HG03103 (cell line): ENCODE measurements around the gene CASQ1.

Experiments
- ATAC-seq: cut with Tn5 transposase; IDR thresholded peaks from one replicate; pipeline ENCODE4 v1.9.1; 2021; ENCODE audit warnings: low read depth; ENCODE audit not compliant: unreplicated experiment

Gene CASQ1

DNA sequence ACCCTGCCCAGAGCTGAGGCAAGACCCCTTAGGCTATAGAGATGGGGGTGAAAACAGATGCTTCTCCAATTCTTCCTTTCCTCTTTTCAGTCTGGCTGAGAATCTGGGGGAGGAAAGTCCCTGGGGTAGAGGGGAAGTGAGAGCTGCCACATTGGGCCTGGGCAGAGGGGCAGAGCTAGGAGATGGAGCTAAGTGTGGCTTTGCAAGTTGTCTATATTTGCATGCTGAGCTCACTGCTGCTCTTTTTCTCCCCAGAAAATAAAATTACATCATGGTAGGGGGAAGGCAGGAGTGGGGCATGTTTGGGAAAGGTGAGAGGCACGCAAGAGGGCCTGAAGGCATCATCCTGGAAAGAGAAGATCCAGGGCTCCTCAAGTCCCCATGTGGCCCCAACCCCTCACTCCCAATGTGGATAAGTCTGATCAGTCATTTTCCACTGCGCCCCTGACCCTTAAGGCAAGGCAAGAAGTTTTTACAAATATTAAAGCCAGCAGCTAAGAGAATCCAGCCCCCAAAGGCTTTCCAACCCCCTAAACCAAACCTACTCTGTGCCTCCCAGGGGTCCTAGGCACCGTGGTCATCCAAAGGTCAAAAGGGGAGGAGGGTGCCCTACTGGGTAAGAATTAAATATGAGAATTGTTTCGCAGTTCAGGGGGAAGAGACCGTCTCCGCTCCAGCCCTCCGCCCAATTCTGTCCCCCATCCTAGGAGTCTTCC, 14.3 kb downstream of the CASQ1 start:
- no peak for ATAC-seq

DNA sequence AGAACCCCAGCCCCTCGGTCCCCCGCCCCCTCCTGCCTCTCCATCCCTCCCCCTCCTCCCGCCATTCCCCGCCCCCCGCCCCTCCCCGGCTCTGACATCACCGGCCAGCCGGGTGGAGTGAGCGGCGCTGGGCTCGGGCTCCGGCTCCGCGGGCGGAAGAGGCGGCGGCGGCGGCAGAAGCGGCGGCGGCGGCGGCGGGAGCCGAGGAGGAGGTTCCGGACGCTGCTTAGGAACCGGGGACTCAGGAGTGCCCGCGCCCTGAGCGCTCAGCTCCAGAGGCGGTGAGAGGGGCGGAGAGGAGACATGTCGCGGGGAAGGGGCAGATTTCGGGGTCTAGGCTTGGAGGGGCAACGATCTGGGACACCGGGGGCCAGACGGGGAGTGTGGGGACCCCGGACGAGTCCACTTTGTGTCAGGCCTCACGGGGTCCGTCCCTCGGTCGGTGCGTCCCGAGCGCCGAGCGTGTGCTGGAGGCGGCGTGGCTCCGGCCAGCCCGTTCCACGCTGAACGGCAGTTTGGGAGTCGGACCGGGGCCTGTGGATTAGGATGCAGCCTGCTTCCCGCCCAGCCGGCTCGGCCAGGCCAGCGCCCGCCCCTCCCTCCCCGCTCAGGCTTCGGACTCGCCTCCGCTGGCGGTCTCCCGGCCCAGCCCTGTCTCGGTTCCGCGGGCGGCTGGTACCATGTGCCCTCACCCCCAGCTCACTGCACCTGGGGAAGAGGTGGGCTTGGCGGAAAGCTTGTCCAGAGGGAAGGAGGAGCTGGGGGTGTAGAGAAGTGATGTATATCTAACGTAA, 15.1 kb downstream of the CASQ1 start, which contains the start of gene PEA15:
Gene PEA15 (plus strand): TSS at position 143 of the 794 bp plus-strand sequence. CDS start 6,161 bp downstream, outside the sequence.
- ATAC-seq = peak; percentile 37

DNA sequence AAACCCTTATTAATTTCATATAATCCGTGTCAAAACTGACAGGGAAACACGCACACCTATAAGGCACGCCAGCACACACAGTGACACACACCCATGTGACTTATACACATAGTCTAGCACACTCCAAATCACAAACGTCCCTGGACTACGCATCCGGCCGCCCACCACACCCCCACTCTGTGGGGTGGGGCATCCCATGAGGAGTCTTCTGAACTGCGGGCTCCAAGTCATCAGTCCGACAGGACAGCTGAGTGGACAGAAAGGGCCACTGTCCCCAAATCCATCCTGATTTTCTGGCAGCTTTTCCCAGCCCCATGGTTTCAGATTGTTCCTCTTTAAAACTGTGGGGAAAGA, 15.6 kb downstream of the CASQ1 start:
- ATAC-seq = peak; percentile 43

GRCh38 chr1:160206421-160207117, 16.2 kb downstream of the CASQ1 start:
- no peak for ATAC-seq

- ATAC-seq = no peak
Measured at GRCh38 chr1:160207118-160207650, 16.8 kb downstream of the CASQ1 start.

GRCh38 chr1:160207771-160208556, 17.6 kb downstream of the CASQ1 start:
- ATAC-seq = no peak

GRCh38 chr1:160208557-160209320, 18.4 kb downstream of the CASQ1 start:
- no peak for ATAC-seq

- no peak for ATAC-seq
Measured at GRCh38 chr1:160209321-160210046, 19.1 kb downstream of the CASQ1 start.

DNA sequence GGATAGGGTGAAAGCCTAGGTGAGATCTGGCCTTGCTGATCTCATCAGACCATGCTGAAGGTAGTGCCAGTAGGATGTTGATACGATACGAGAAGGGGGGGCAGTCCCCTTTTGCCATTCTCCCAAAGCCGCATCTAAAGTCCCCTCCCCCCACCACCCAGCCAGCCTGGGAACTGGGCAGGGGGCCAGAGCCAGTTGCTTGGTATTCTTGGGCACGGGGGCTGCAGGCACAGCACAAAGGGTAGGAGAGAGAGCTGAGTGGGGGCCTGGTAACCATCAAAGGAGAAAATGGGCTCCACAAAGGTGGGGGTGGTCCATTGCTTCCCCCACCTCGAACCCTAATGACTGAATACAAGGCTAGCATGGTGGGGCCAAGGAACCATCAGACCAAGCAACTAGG, 20.2 kb downstream of the CASQ1 start:
- ATAC-seq = no peak

DNA sequence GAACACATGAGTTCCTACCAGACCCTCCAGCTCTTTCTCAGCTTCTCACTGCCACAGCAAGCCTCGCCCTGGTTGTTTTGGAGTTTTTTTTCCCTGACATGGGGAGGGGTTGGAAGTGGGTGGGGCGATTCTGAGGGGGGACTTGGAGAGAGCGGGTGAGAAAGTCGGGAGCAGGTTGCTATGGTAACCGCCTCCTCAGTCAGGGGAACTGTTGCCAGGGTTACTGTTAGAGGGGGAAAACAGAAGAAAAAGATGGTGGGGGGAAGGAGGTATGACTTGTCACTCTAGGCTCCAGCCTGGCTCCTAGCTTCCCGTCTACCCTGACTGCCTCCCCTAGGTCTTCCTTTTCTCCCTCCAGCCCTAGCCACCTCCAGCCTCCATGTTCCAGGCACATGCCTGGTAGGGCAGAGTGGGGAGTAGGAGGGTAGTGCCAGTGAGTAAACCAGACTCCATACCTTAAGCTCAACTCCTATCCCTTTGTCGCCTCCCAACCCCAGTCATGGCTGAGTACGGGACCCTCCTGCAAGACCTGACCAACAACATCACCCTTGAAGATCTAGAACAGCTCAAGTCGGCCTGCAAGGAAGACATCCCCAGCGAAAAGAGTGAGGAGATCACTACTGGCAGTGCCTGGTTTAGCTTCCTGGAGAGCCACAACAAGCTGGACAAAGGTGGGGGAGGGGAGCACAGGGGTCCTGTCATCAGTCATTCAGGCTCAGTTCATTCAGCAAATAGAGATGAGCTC, 20.8 kb downstream of the CASQ1 start:
- ATAC-seq = no peak

DNA sequence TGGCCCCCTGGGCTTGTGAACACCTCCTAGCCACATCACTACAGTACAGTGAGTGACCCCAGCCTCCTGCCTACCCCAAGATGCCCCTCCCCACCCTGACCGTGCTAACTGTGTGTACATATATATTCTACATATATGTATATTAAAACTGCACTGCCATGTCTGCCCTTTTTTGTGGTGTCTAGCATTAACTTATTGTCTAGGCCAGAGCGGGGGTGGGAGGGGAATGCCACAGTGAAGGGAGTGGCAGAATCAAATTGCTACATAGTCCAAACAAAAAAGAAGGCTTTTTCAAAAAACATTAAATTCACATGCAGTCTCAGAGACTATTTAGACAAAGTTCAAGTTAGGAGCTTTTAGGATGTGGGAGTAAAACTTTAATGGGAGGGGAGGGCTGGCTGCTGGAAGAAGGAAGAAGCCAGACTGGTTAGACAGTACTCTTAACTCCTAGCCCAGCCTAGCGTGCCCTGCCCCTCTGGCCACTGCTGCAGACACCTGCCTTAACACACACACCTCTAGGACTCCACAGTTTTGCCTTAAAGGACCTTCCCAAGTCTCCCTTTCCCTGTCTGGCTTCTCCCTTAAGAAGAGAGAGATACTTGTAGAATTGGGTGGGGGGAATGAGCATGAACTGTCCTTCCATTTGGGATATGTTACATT, 24.2 kb downstream of the CASQ1 start:
- no peak for ATAC-seq

- no peak for ATAC-seq
Measured at GRCh38 chr1:160216301-160216700, 25.9 kb downstream of the CASQ1 start.

GRCh38 chr1:160217481-160218051, 27.2 kb downstream of the CASQ1 start:
- ATAC-seq = no peak

GRCh38 chr1:160219062-160219929, 28.9 kb downstream of the CASQ1 start:
- ATAC-seq = no peak

DNA sequence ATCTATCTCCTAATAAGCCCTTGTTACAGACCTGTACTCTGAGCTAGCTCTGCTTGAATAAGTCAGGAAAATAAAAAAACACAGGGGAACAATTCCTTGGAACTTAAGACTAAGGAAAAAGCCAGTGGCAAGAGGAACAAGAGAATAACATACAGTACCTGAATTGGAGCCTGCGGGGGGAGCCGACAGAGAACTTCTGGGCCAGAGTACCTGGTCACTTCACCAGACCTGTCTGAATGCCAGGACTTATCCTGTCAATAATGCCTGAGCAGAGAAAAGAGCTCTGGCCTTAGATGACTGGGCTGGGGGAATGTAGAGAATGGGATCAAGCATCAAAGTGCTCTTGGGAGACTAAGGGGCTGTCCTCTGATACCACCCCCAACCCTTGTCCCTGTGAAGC, 29.9 kb downstream of the CASQ1 start:
- no peak for ATAC-seq

GRCh38 chr1:160221089-160221488, 30.7 kb downstream of the CASQ1 start:
- ATAC-seq = no peak
